Measurements from ENCODE around the gene UTS2R. TPM values are rescaled to one million over a fixed set of nuclear protein-coding genes. Genes with fewer than 3 reads are reported as not detected.
A peak's percentile ranks its signal among the peaks of the same experiment; 100 is the strongest.
"Not testable (repeated sequence)": the region's sequence is repeated elsewhere in the genome, so short reads cannot be mapped to it uniquely, and the experiment has no call there.

UTS2R gene
- total and polyA plus RNA-seq, 7 donors: not detected

DNA sequence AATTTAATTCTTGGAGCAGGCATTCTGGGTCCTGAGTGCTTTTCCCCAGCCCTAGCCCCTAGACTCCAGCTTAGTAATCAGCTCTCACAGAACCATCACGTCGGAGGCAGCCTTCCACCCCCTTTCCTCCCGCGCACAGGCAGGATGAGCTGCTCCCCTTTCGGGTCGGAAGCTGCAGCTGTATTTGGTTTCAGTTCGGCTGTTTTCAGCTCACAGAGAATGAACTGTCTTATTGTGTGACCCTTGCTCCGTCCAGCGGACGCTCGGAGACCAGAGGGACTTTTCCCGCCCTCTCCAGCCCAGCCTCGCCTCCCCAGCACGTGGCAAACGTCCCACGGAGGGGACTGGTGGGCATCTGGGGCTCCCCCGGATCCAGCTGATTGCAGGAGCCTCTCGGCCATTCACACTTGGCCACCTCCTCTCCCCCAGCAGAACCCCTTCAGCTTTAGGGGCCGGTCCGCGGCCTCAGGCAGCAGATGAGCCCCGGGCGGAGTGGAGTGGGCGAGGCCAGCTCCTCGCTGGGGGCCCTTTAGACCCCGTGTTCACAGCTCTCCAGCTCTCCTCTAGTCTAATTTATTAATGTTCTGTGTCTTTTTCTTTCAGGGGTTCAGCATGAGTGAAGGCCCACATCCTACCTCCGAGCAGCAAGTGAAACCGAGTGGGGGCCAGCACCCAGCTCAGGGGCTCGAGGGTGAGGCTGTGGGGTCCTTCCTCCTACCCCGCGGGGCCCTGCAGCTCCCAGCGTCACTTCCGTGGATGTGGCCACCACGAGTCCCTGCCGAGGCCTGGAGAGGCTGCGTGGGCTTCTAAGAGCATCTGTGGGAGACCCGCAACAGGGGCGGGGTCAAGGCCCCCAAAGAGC is 863 bp upstream of the UTS2R start:
- Histone ChIP-seq H3K27me3 (peaks cover 37 to 79% (median 51%) of the 10 kb centered on the region in 3 donors), H3K4me1 (peaks cover 0 to 21% (median 19%) of the 10 kb centered on the region in 4 donors), H3K9me3 (no peaks in the 10 kb centered on the region), H3K27ac (no peak overlapping the region), H3K36me3 (no peaks in the 10 kb centered on the region), H3K4me3 (peak overlapping the region in 3 of 4 donors; percentile 18 to 26 (median 24))
- intact Hi-C loops (cut with DNase I): no loop called here
- 7 to 21% methylated on average over 38 of the region's 38 CpGs for WGBS, 2 donors
- TF ChIP-seq POLR2A (IDR thresholded peaks at IDR 0.05) (no peak), POLR2AphosphoS5 (IDR thresholded peaks at IDR 0.05) (no peak), EP300 (IDR thresholded peaks at IDR 0.05) (no peak)
- no peak for DNase-seq

DNA sequence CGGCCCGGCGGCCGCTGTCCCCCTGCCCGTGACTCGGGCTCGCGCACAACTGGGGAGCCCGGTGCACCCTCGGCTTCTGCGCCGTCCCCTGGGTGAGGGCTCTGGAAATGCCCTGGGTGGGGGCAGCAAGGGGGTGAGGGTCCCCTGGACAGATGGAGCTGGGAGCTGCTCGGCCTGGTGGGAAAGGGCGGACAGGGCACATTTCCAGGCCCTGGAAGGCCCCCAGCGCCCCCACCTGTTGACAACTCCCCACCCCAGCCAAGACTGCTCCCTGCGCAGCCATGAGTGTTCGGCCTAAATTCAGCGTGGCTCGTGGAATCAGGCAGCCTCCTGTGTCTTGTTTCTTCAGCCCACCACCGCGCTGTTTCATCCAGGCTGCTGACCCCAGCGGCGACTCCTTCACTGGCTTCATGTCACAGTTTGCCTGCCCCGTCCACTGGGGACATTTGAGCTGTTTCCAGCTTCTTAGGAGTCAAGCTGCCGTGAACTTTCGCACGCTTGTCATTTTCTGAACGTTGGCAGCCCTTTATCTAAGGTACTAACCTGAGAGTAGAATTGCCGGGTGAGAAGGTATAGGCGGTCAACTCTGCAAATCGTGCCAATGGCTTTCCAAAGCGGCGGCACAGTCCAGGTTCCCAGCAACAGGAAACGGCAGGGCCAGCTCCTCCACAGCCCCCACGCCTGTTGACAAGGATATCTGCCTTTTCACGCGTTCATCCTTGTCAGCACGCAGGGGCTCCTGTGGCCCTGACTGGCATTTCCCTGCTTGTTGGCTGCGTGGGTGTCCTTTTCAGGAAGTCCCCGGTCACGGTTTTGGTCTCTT is 895 bp downstream of the UTS2R start:
- Histone ChIP-seq H3K27me3 (peaks cover 41 to 89% (median 60%) of the 10 kb centered on the region in 3 donors), H3K9me3 (no peaks in the 10 kb centered on the region), H3K4me3 (no peak overlapping the region), H3K4me1 (peaks cover 0 to 21% (median 19%) of the 10 kb centered on the region in 4 donors), H3K36me3 (no peaks in the 10 kb centered on the region), H3K27ac (no peak overlapping the region)
- no peak for DNase-seq
- 24 to 35% methylated on average over 41 of the region's 41 CpGs for WGBS, 2 donors
- intact Hi-C loops (cut with DNase I): no loop called here
- TF ChIP-seq EP300 (IDR thresholded peaks at IDR 0.05) (no peak), POLR2A (IDR thresholded peaks at IDR 0.05) (no peak), POLR2AphosphoS5 (IDR thresholded peaks at IDR 0.05) (no peak)
- TF ChIP-seq, protein P1, sequence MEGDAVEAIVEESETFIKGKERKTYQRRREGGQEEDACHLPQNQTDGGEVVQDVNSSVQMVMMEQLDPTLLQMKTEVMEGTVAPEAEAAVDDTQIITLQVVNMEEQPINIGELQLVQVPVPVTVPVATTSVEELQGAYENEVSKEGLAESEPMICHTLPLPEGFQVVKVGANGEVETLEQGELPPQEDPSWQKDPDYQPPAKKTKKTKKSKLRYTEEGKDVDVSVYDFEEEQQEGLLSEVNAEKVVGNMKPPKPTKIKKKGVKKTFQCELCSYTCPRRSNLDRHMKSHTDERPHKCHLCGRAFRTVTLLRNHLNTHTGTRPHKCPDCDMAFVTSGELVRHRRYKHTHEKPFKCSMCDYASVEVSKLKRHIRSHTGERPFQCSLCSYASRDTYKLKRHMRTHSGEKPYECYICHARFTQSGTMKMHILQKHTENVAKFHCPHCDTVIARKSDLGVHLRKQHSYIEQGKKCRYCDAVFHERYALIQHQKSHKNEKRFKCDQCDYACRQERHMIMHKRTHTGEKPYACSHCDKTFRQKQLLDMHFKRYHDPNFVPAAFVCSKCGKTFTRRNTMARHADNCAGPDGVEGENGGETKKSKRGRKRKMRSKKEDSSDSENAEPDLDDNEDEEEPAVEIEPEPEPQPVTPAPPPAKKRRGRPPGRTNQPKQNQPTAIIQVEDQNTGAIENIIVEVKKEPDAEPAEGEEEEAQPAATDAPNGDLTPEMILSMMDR (IDR thresholded peaks at IDR 0.05): no peak

DNA sequence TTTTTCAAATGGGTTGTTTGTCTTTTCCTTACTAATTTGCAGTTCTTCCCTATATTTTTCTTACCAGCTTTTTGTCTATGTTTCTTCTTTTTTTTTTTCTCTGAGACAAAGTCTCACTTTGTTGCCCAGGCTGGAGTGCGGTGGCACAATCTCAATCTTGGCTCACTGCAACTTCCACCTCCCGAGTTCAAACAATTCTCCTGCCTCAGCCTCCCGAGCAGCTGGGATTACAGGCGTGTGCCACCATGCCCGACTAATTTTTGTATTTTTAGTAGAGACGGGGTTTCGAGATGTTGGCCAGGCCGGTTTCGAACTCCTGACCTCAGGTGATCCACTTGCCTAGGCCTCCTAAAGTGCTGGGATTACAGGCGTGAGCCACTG is 1.5 kb downstream of the UTS2R start:
- H3K9me3 ChIP-seq; intact Hi-C loops (cut with DNase I); H3K36me3 ChIP-seq; DNase-seq; H3K27ac ChIP-seq; H3K4me3 ChIP-seq: not testable (repeated sequence)
- peaks cover 0 to 21% (median 19%) of the 10 kb centered on the region in 4 donors for H3K4me1 ChIP-seq
- 72 to 87% methylated on average over 10 of the region's 10 CpGs for WGBS, 2 donors
- peaks cover 41 to 88% (median 63%) of the 10 kb centered on the region in 3 donors for H3K27me3 ChIP-seq

DNA sequence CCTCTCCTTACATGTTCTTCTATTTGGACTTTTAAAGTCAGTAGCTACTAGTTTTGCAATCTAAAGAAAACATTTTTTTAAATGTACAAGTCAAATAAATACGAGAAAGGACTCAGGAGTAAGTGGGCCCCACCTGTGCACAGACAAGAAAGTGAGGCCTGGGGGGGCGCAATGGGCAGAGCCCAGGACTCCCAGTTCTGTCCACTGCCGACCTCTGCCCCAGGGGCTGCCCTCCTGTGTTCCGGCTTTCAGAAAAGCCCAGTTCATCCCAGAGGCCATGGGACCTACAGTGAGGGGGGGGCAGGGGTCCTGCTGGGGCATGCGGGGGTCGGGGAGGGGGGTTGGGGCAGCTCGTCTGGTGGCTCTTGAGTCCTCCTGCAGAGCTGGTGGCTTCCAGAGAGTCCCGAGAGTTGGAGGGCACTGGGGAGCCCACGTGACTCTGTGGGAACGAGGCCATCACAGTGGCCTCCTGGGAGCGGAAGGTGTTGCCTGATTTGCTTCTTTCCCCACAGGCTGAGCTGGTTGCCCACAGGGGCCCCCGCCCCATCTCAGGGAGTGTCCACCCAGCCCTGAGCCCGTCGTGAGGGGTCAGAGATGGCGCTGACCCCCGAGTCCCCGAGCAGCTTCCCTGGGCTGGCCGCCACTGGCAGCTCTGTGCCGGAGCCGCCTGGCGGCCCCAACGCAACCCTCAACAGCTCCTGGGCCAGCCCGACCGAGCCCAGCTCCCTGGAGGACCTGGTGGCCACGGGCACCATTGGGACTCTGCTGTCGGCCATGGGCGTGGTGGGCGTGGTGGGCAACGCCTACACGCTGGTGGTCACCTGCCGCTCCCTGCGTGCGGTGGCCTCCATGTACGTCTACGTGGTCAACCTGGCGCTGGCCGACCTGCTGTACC is 2.4 kb downstream of the UTS2R start:
- H3K4me3 ChIP-seq: no peak overlapping the region
- TF ChIP-seq, protein P1 (IDR thresholded peaks at IDR 0.05): no peak
- no peak for TF ChIP-seq POLR2AphosphoS5 (IDR thresholded peaks at IDR 0.05)
- TF ChIP-seq POLR2A (IDR thresholded peaks at IDR 0.05): no peak
- no peak for TF ChIP-seq EP300 (IDR thresholded peaks at IDR 0.05)
- no peaks in the 10 kb centered on the region for H3K9me3 ChIP-seq
- H3K27me3 ChIP-seq: peaks cover 41 to 91% (median 71%) of the 10 kb centered on the region in 3 donors
- no peak for DNase-seq
- peaks cover 0 to 21% (median 19%) of the 10 kb centered on the region in 4 donors for H3K4me1 ChIP-seq
- H3K36me3 ChIP-seq: no peaks in the 10 kb centered on the region
- no peak overlapping the region for H3K27ac ChIP-seq
- WGBS, 2 donors: 70 to 85% methylated on average over 37 of the region's 37 CpGs
- intact Hi-C loops (cut with DNase I): no loop called here

GRCh38 chr17:82374626-82375331 is 3.2 kb downstream of the UTS2R start:
- H3K9me3 ChIP-seq: no peaks in the 10 kb centered on the region
- DNase-seq: no peak
- no peak overlapping the region for H3K4me3 ChIP-seq
- intact Hi-C loops (cut with DNase I): no loop called here
- H3K4me1 ChIP-seq: peaks cover 0 to 21% (median 19%) of the 10 kb centered on the region in 4 donors
- H3K27me3 ChIP-seq: peaks cover 39 to 90% (median 75%) of the 10 kb centered on the region in 3 donors
- H3K36me3 ChIP-seq: no peaks in the 10 kb centered on the region
- no peak for TF ChIP-seq POLR2AphosphoS5 (IDR thresholded peaks at IDR 0.05)
- no peak for TF ChIP-seq EP300 (IDR thresholded peaks at IDR 0.05)
- no peak for TF ChIP-seq POLR2A (IDR thresholded peaks at IDR 0.05)
- TF ChIP-seq, protein P1 (IDR thresholded peaks at IDR 0.05): no peak
- no peak overlapping the region for H3K27ac ChIP-seq
- 33 to 37% methylated on average over 79 of the region's 79 CpGs for WGBS, 2 donors
